Neural crest cell (in vitro differentiated cells): ENCODE data around the gene CCDC138. TPM values are rescaled to one million over a fixed set of nuclear protein-coding genes. Genes with fewer than 3 reads are reported as not detected.

ENCODE experiments used
- DNase-seq: peaks from one replicate; pipeline ENCODE4 v3.0.0; 2021; ENCODE audit warnings: low read depth, mixed read lengths, low spot score
- H3K27ac Mint-ChIP-seq: one replicate; pipeline ENCODE4 v1.8.0; 2021; ENCODE audit warnings: mild to moderate bottlenecking, mixed read lengths; ENCODE audit not compliant: unreplicated experiment
- H3K27me3 Mint-ChIP-seq: 2 replicates; pipeline ENCODE4 v1.8.0; 2021; ENCODE audit warnings: low read depth, mild to moderate bottlenecking, mixed read lengths
- H3K36me3 Mint-ChIP-seq: 2 replicates; pipeline ENCODE4 v1.8.0; 2021; ENCODE audit warnings: low read depth, mild to moderate bottlenecking, mixed read lengths
- H3K4me1 Mint-ChIP-seq: 2 replicates; pipeline ENCODE4 v1.8.0; 2021; ENCODE audit warnings: mixed read lengths
- H3K4me3 Mint-ChIP-seq: one replicate; pipeline ENCODE4 v1.8.0; 2021; ENCODE audit warnings: mild to moderate bottlenecking, mixed read lengths
- H3K9me3 Mint-ChIP-seq: 2 replicates; pipeline ENCODE4 v1.8.0; 2021; ENCODE audit warnings: mixed read lengths
- total RNA-seq: library from RNA; stranded (reverse); gene quantifications from 2 replicates; pipeline ENCODE4 v1.2.1, GENCODE V29; 2021
- TF ChIP-seq, protein P1 (sequence below): fragments of 200-600 bp; sonication (generic); conservative IDR thresholded peaks from 2 replicates; pipeline ENCODE4 v1.5.0; 2021; ENCODE audit warnings: antibody characterized with exemption, mild to moderate bottlenecking

Gene CCDC138
- total RNA-seq, 1 donor from 2014 or later: 39.7 TPM

GRCh38 chr2:108878276-108878675 lies 91.7 kb downstream of the CCDC138 start:
- peaks cover 22% of the 10 kb centered on the region for H3K9me3 Mint-ChIP-seq
- TF ChIP-seq, protein P1, sequence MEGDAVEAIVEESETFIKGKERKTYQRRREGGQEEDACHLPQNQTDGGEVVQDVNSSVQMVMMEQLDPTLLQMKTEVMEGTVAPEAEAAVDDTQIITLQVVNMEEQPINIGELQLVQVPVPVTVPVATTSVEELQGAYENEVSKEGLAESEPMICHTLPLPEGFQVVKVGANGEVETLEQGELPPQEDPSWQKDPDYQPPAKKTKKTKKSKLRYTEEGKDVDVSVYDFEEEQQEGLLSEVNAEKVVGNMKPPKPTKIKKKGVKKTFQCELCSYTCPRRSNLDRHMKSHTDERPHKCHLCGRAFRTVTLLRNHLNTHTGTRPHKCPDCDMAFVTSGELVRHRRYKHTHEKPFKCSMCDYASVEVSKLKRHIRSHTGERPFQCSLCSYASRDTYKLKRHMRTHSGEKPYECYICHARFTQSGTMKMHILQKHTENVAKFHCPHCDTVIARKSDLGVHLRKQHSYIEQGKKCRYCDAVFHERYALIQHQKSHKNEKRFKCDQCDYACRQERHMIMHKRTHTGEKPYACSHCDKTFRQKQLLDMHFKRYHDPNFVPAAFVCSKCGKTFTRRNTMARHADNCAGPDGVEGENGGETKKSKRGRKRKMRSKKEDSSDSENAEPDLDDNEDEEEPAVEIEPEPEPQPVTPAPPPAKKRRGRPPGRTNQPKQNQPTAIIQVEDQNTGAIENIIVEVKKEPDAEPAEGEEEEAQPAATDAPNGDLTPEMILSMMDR: no peak
- H3K27me3 Mint-ChIP-seq: no peaks in the 10 kb centered on the region
- no peak overlapping the region for H3K27ac Mint-ChIP-seq
- DNase-seq: no peak
- H3K36me3 Mint-ChIP-seq: peaks cover 57% of the 10 kb centered on the region
- H3K4me1 Mint-ChIP-seq: no peaks in the 10 kb centered on the region
- H3K4me3 Mint-ChIP-seq: no peak overlapping the region

DNA sequence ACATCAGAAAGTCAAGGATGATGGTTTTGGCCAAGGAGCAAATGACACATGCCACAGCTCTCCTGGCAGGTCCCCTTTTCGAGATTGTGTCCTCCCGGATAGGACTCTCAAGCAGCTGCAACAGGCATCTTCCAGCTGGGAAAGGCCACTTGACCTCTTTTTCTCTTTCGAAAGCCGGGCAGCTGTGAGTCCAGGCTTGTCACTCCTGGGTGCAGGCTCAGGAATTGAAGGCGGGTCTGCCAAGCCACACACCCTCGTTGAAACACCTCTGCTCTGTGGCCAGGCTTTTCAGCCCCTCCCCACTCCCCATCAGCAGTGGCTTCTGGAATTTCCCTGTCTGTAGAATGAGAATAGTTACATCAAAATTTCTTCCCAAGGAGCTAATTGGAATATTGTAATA lies 98.0 kb downstream of the CCDC138 start:
- H3K4me3 Mint-ChIP-seq: no peak overlapping the region
- DNase-seq: no peak
- H3K27ac Mint-ChIP-seq: no peak overlapping the region
- TF ChIP-seq, protein P1: no peak
- peaks cover 5% of the 10 kb centered on the region for H3K4me1 Mint-ChIP-seq
- H3K27me3 Mint-ChIP-seq: no peaks in the 10 kb centered on the region
- H3K36me3 Mint-ChIP-seq: peaks cover 59% of the 10 kb centered on the region
- peaks cover 37% of the 10 kb centered on the region for H3K9me3 Mint-ChIP-seq

GRCh38 chr2:108889907-108890306 lies 103.3 kb downstream of the CCDC138 start:
- H3K4me1 Mint-ChIP-seq: no peaks in the 10 kb centered on the region
- no peak overlapping the region for H3K27ac Mint-ChIP-seq
- no peak overlapping the region for H3K4me3 Mint-ChIP-seq
- H3K36me3 Mint-ChIP-seq: peaks cover 51% of the 10 kb centered on the region
- TF ChIP-seq, protein P1: no peak
- no peak for DNase-seq
- H3K27me3 Mint-ChIP-seq: no peaks in the 10 kb centered on the region
- H3K9me3 Mint-ChIP-seq: peaks cover 27% of the 10 kb centered on the region

GRCh38 chr2:108893277-108893676 lies 106.7 kb downstream of the CCDC138 start:
- H3K36me3 Mint-ChIP-seq: peaks cover 32% of the 10 kb centered on the region
- no peak for DNase-seq
- TF ChIP-seq, protein P1: no peak
- H3K4me1 Mint-ChIP-seq: no peaks in the 10 kb centered on the region
- H3K4me3 Mint-ChIP-seq: no peak overlapping the region
- no peak overlapping the region for H3K27ac Mint-ChIP-seq
- no peaks in the 10 kb centered on the region for H3K27me3 Mint-ChIP-seq
- peaks cover 16% of the 10 kb centered on the region for H3K9me3 Mint-ChIP-seq

GRCh38 chr2:108894766-108895165 lies 108.2 kb downstream of the CCDC138 start:
- H3K4me1 Mint-ChIP-seq: no peaks in the 10 kb centered on the region
- H3K27ac Mint-ChIP-seq: no peak overlapping the region
- DNase-seq: no peak
- peaks cover 18% of the 10 kb centered on the region for H3K36me3 Mint-ChIP-seq
- H3K27me3 Mint-ChIP-seq: no peaks in the 10 kb centered on the region
- H3K9me3 Mint-ChIP-seq: peaks cover 6% of the 10 kb centered on the region
- TF ChIP-seq, protein P1: no peak
- no peak overlapping the region for H3K4me3 Mint-ChIP-seq

- TF ChIP-seq, protein P1: no peak
- H3K9me3 Mint-ChIP-seq: peaks cover 5% of the 10 kb centered on the region
- H3K27me3 Mint-ChIP-seq: no peaks in the 10 kb centered on the region
- H3K4me3 Mint-ChIP-seq: no peak overlapping the region
- DNase-seq: no peak
- H3K4me1 Mint-ChIP-seq: no peaks in the 10 kb centered on the region
- no peak overlapping the region for H3K27ac Mint-ChIP-seq
- H3K36me3 Mint-ChIP-seq: peaks cover 19% of the 10 kb centered on the region
Observed at GRCh38 chr2:108895188-108895587, 108.6 kb downstream of the CCDC138 start.
